CD14-positive monocyte (primary cell): ENCODE data around the gene TFEB. TPM values are rescaled to one million over a fixed set of nuclear protein-coding genes. Genes with fewer than 3 reads are reported as not detected.

Source experiments
- DNase-seq, 3 donors: peaks; one replicate each; pipeline ENCODE4 v3.0.0-alpha.2; 2011 to 2022
- H2AFZ ChIP-seq: 2 replicates; pipeline ENCODE4 v1.6.0; 2012; ENCODE audit warnings: mild to moderate bottlenecking, low read depth, low read length, inconsistent platforms; ENCODE audit not compliant: insufficient read depth, poor library complexity, severe bottlenecking
- H3K27ac ChIP-seq, 2 donors: 1 replicate in 1 of 2; 2 replicates in 1 of 2; pipeline ENCODE4 v1.5.1; 2012 to 2013; ENCODE audit warnings: low read length in 2 of 2, control low read depth in 1 of 2, inconsistent platforms in 1 of 2, low read depth in 1 of 2, mild to moderate bottlenecking in 1 of 2
- H3K27me3 ChIP-seq, 2 donors: one replicate each; pipeline versions ENCODE4 v1.6.0 to v1.6.1; 2011 to 2013; ENCODE audit warnings: low read length in 2 of 2; ENCODE audit not compliant: control insufficient read depth in 2 of 2, insufficient read depth in 2 of 2
- H3K36me3 ChIP-seq, 2 donors: replicated peaks in 1 of 2; 1 replicate in 1 of 2; 2 replicates in 1 of 2; pipeline versions ENCODE4 v1.5.1 to v1.6.1; 2012 to 2013; ENCODE audit warnings: low read length in 2 of 2, control low read depth in 1 of 2, inconsistent platforms in 1 of 2, mild to moderate bottlenecking in 1 of 2; ENCODE audit not compliant: insufficient read depth in 2 of 2, control insufficient read depth in 1 of 2
- H3K4me1 ChIP-seq, 2 donors: 1 replicate in 1 of 2; 2 replicates in 1 of 2; pipeline versions ENCODE4 v1.5.1 to v1.6.1; 2012 to 2013; ENCODE audit warnings: low read length in 2 of 2, control low read depth in 1 of 2, inconsistent platforms in 1 of 2, mild to moderate bottlenecking in 1 of 2, moderate library complexity in 1 of 2; ENCODE audit not compliant: insufficient read depth in 2 of 2, control insufficient read depth in 1 of 2
- H3K4me2 ChIP-seq: replicated peaks from 2 replicates; pipeline ENCODE3; 2012; ENCODE audit warnings: low read length, moderate library complexity, mild to moderate bottlenecking; ENCODE audit not compliant: poor library complexity, severe bottlenecking; ENCODE audit errors: extremely low read depth
- H3K4me3 ChIP-seq, 3 experiments: fragments of 200-600 bp in 1 of 3; sonication (generic) in 1 of 3; replicated peaks in 1 of 3; 1 replicate in 2 of 3; 2 replicates in 1 of 3; pipeline ENCODE4 v1.5.1; 2011 to 2013; ENCODE audit warnings: low read length in 3 of 3, mild to moderate bottlenecking in 3 of 3, control low read depth in 2 of 3, low read depth in 2 of 3, inconsistent platforms in 1 of 3, moderate library complexity in 1 of 3
- H3K79me2 ChIP-seq: 2 replicates; pipeline ENCODE4 v1.6.0; 2012; ENCODE audit warnings: mild to moderate bottlenecking, control low read depth, inconsistent platforms, low read length, moderate library complexity; ENCODE audit not compliant: insufficient read depth
- H3K9ac ChIP-seq: 2 replicates; pipeline ENCODE4 v1.6.0; 2017; ENCODE audit warnings: low read length, mild to moderate bottlenecking; ENCODE audit not compliant: insufficient read depth, poor library complexity, severe bottlenecking
- H3K9me3 ChIP-seq, 2 donors: replicated peaks in 1 of 2; 1 replicate in 1 of 2; 2 replicates in 1 of 2; pipeline versions ENCODE4 v1.5.1 to v1.6.1; 2012 to 2013; ENCODE audit warnings: low read length in 2 of 2, control low read depth in 1 of 2; ENCODE audit not compliant: control insufficient read depth in 1 of 2, insufficient read depth in 1 of 2
- H4K20me1 ChIP-seq: 2 replicates; pipeline ENCODE4 v1.6.0; 2012; ENCODE audit warnings: mild to moderate bottlenecking, low read length, control low read depth, moderate library complexity; ENCODE audit not compliant: insufficient read depth
- H3K27ac Mint-ChIP-seq, 7 donors: one replicate each; pipeline ENCODE4 v1.8.0; 2020; ENCODE audit warnings: mild to moderate bottlenecking in 7 of 7, mixed read lengths in 7 of 7, moderate library complexity in 6 of 7, inconsistent platforms in 2 of 7
- H3K27me3 Mint-ChIP-seq, 3 donors: one replicate each; pipeline ENCODE4 v1.8.0; 2021 to 2022; ENCODE audit warnings: low read depth in 3 of 3, mild to moderate bottlenecking in 3 of 3, mixed read lengths in 3 of 3, moderate library complexity in 3 of 3, inconsistent platforms in 1 of 3
- H3K36me3 Mint-ChIP-seq, 2 donors: one replicate each; pipeline ENCODE4 v1.8.0; 2020; ENCODE audit warnings: mixed read lengths in 2 of 2, inconsistent platforms in 1 of 2, mild to moderate bottlenecking in 1 of 2
- H3K4me1 Mint-ChIP-seq: one replicate; pipeline ENCODE4 v1.8.0; 2020; ENCODE audit warnings: mild to moderate bottlenecking, mixed read lengths
- H3K4me3 Mint-ChIP-seq, 2 donors: one replicate each; pipeline ENCODE4 v1.8.0; 2020; ENCODE audit warnings: mild to moderate bottlenecking in 2 of 2, mixed read lengths in 2 of 2, moderate library complexity in 1 of 2
- H3K9me3 Mint-ChIP-seq, 7 donors: one replicate each; pipeline ENCODE4 v1.8.0; 2020 to 2022; ENCODE audit warnings: mixed read lengths in 7 of 7, mild to moderate bottlenecking in 6 of 7, moderate library complexity in 6 of 7, inconsistent platforms in 2 of 7
- CTCF ChIP-seq: fragments of 200-600 bp; IDR thresholded peaks from one replicate; pipeline ENCODE4 v1.8.0; 2022; ENCODE audit warnings: antibody characterized with exemption, mild to moderate bottlenecking
- WGBS: methylation state at CpG from one replicate; pipeline ENCODE4 v1.1.5; 2013; ENCODE audit warnings: missing lambda C conversion rate; ENCODE audit not compliant: insufficient coverage; 5-methylcytosine and 5-hydroxymethylcytosine counted together
- intact Hi-C, 2 donors: fragments of 100-400 bp; cut with micrococcal nuclease; formaldehyde crosslinking; loops; one replicate each; pipeline versions ENCODE4 v1.15.0 to v1.15.1; 2023
- polyA plus RNA-seq, 3 donors: library from polyadenylated mRNA; depleted of rRNA in 1 of 3; unstranded in 2 of 3; stranded (reverse) in 1 of 3; fragments of 300-500 nt in 2 of 3; fragments of >200 nt in 1 of 3; fragmentation: Illumina TruSeq in 2 of 3; gene quantifications; 1 replicate in 2 of 3; 2 replicates in 1 of 3; pipeline ENCODE4 v1.2.3, GENCODE V29; 2012 to 2021

Gene TFEB
- polyA plus RNA-seq, 3 donors = 42.6 to 60.0 (median 55.0) TPM

GRCh38 chr6:41685641-41686380, 49.6 kb downstream of the TFEB start:
- DNase-seq = no peak
- WGBS = 97% methylated on average over 6 of the region's 7 CpGs
- peaks cover 0 to 10% (median 3%) of the 10 kb centered on the region in 3 donors for H3K27me3 Mint-ChIP-seq

More at GRCh38 chr6:41685641-41686380, 49.6 kb downstream of the TFEB start:
- H3K4me2 ChIP-seq = no peak overlapping the region
- Mint-ChIP-seq H3K36me3 (peaks cover 56 to 65% of the 10 kb centered on the region in 2 donors), H3K9me3 (no peaks in the 10 kb centered on the region), H3K27ac (no peak overlapping the region), H3K4me1 (peaks cover 18% of the 10 kb centered on the region), H3K4me3 (no peak overlapping the region)
- H3K27ac ChIP-seq = no peak overlapping the region
- H3K36me3 ChIP-seq = peaks cover 65 to 70% of the 10 kb centered on the region in 2 donors
- no peak overlapping the region for H2AFZ ChIP-seq
- H3K4me1 ChIP-seq = peaks cover 22 to 23% of the 10 kb centered on the region in 2 donors
- no peaks in the 10 kb centered on the region for H3K27me3 ChIP-seq
- H4K20me1 ChIP-seq = peaks cover 81% of the 10 kb centered on the region
- intact Hi-C loops = no loop called here
- no peak overlapping the region for H3K9ac ChIP-seq
- H3K79me2 ChIP-seq = no peaks in the 10 kb centered on the region
- no peaks in the 10 kb centered on the region for H3K9me3 ChIP-seq
- TF ChIP-seq CTCF = no peak
- H3K4me3 ChIP-seq = no peak overlapping the region
